Caco-2 (cell line): ENCODE results near the gene MC1R. TPM values are rescaled to one million over a fixed set of nuclear protein-coding genes. Genes with fewer than 3 reads are reported as not detected.

Experiments used
- BruUV-seq: library from RNA; stranded (reverse); fragments of 400-500 nt; replicated peaks from 2 replicates; lab custom pipeline; 2021; lab: Mats Ljungman, UMichigan
- CTCF ChIA-PET: fragments of 300-600 bp; sonication (Branson Sonifier 250); formaldehyde crosslinking; loops from one replicate; lab custom pipeline; 2022; ENCODE audit warnings: antibody characterized with exemption; lab: Charles Lee
- POLR2A ChIA-PET: fragments of 300-600 bp; sonication (Branson Sonifier 250); formaldehyde crosslinking; loops from one replicate; lab custom pipeline; 2022; ENCODE audit warnings: antibody characterized with exemption; lab: Charles Lee
- DNase-seq, 2 experiments: peaks; one replicate each; pipeline versions ENCODE4 v3.0.0 to v3.0.0-alpha.2; 2020 to 2022
- H3K27me3 ChIP-seq: replicated peaks from 2 replicates; pipeline ENCODE4 v1.6.0; 2011; ENCODE audit warnings: low read length; ENCODE audit not compliant: control insufficient read depth, insufficient read depth
- H3K36me3 ChIP-seq: 2 replicates; pipeline ENCODE4 v1.5.1; 2011; ENCODE audit warnings: low read length; ENCODE audit not compliant: control insufficient read depth, insufficient read depth
- H3K4me1 ChIP-seq: fragments of 250-450 bp; sonication (Bioruptor Pico); 2 replicates; pipeline ENCODE4 v1.5.1; 2020; ENCODE audit warnings: mild to moderate bottlenecking
- H3K4me3 ChIP-seq: 2 replicates; pipeline ENCODE4 v1.5.1; 2011; ENCODE audit warnings: low read depth, mild to moderate bottlenecking, control low read depth, low read length
- H3K9me3 ChIP-seq: fragments of 250-450 bp; sonication (Bioruptor Pico); 2 replicates; pipeline ENCODE4 v1.5.1; 2020; ENCODE audit warnings: mild to moderate bottlenecking, moderate library complexity
- H3K27ac Mint-ChIP-seq: one replicate; pipeline ENCODE4 v1.8.0; 2022; ENCODE audit warnings: mixed read lengths; ENCODE audit not compliant: unreplicated experiment
- H3K27me3 Mint-ChIP-seq: one replicate; pipeline ENCODE4 v1.8.0; 2022; ENCODE audit warnings: mixed read lengths; ENCODE audit not compliant: insufficient read depth, unreplicated experiment
- H3K36me3 Mint-ChIP-seq: one replicate; pipeline ENCODE4 v1.8.0; 2022; ENCODE audit warnings: mild to moderate bottlenecking, mixed read lengths; ENCODE audit not compliant: insufficient read depth, unreplicated experiment
- H3K4me1 Mint-ChIP-seq: one replicate; pipeline ENCODE4 v1.8.0; 2022; ENCODE audit warnings: low read depth, mixed read lengths; ENCODE audit not compliant: unreplicated experiment
- H3K4me3 Mint-ChIP-seq: one replicate; pipeline ENCODE4 v1.8.0; 2022; ENCODE audit warnings: mild to moderate bottlenecking, moderate library complexity, mixed read lengths; ENCODE audit not compliant: unreplicated experiment
- H3K9me3 Mint-ChIP-seq: one replicate; pipeline ENCODE4 v1.8.0; 2022; ENCODE audit warnings: mixed read lengths; ENCODE audit not compliant: unreplicated experiment
- CTCF ChIP-seq, 2 experiments: fragments of 200-600 bp in 1 of 2; IDR thresholded peaks; 1 replicate in 1 of 2; 2 replicates in 1 of 2; pipeline versions ENCODE4 v1.5.1 to v1.8.0; 2011 to 2022; ENCODE audit warnings: antibody characterized with exemption in 1 of 2, control low read depth in 1 of 2, inconsistent platforms in 1 of 2, low read depth in 1 of 2, low read length in 1 of 2, mild to moderate bottlenecking in 1 of 2, moderate library complexity in 1 of 2; ENCODE audit not compliant: insufficient read depth in 1 of 2, severe bottlenecking in 1 of 2, unreplicated experiment in 1 of 2
- intact Hi-C: fragments of 100-400 bp; cut with micrococcal nuclease; formaldehyde crosslinking; loops from one replicate; pipeline ENCODE4 v1.10.0; 2022; ENCODE audit not compliant: unreplicated experiment
- total RNA-seq: library from RNA; stranded (reverse); gene quantifications from 2 replicates; pipeline ENCODE4 v1.2.3, GENCODE V29; 2022

The MC1R gene
- total RNA-seq, 1 experiment from 2014 or later, result 6.5 TPM

GRCh38 chr16:89960966-89961365, 42.3 kb downstream of the MC1R start:
- Mint-ChIP-seq H3K4me1 (no peaks in the 10 kb centered on the region), H3K27me3 (no peaks in the 10 kb centered on the region), H3K4me3 (no peak overlapping the region), H3K9me3 (no peaks in the 10 kb centered on the region), H3K36me3 (peaks cover 30% of the 10 kb centered on the region), H3K27ac (no peak overlapping the region)
- no peak for TF ChIP-seq CTCF (IDR thresholded peaks at IDR 0.05; ENCODE audit: insufficient read depth in 1 of 2, low read depth in 1 of 2, low read length in 1 of 2, severe bottlenecking in 1 of 2, unreplicated experiment in 1 of 2)
- CTCF ChIA-PET, result no interaction called here
- BruUV-seq, result no TSS peak
- DNase-seq, result no peak
- intact Hi-C loops, result no loop called here
- no peaks in the 10 kb centered on the region for H3K9me3 ChIP-seq
- H3K4me3 ChIP-seq, result no peak overlapping the region
- no peaks in the 10 kb centered on the region for H3K27me3 ChIP-seq
- no peaks in the 10 kb centered on the region for H3K4me1 ChIP-seq
- peaks cover 4% of the 10 kb centered on the region for H3K36me3 ChIP-seq
- POLR2A ChIA-PET, result no interaction called here

GRCh38 chr16:89961920-89962319, 43.3 kb downstream of the MC1R start:
- no peaks in the 10 kb centered on the region for H3K4me1 ChIP-seq
- peaks cover 4% of the 10 kb centered on the region for H3K36me3 ChIP-seq
- POLR2A ChIA-PET, result no interaction called here
- no peaks in the 10 kb centered on the region for H3K9me3 Mint-ChIP-seq
- H3K36me3 Mint-ChIP-seq, result peaks cover 23% of the 10 kb centered on the region
- H3K4me1 Mint-ChIP-seq, result no peaks in the 10 kb centered on the region
- no peak for TF ChIP-seq CTCF (IDR thresholded peaks at IDR 0.05; ENCODE audit: insufficient read depth in 1 of 2, low read depth in 1 of 2, low read length in 1 of 2, severe bottlenecking in 1 of 2, unreplicated experiment in 1 of 2)
- BruUV-seq, result no TSS peak
- no peaks in the 10 kb centered on the region for H3K27me3 Mint-ChIP-seq
- intact Hi-C loops, result no loop called here
- CTCF ChIA-PET, result no interaction called here
- no peak overlapping the region for H3K4me3 Mint-ChIP-seq
- DNase-seq, result no peak
- no peaks in the 10 kb centered on the region for H3K9me3 ChIP-seq
- no peak overlapping the region for H3K27ac Mint-ChIP-seq
- H3K27me3 ChIP-seq, result no peaks in the 10 kb centered on the region
- H3K4me3 ChIP-seq, result no peak overlapping the region

- Histone ChIP-seq H3K4me1 (no peaks in the 10 kb centered on the region), H3K4me3 (no peak overlapping the region), H3K36me3 (peaks cover 5% of the 10 kb centered on the region), H3K9me3 (no peaks in the 10 kb centered on the region), H3K27me3 (no peaks in the 10 kb centered on the region)
- no peak for DNase-seq
- Mint-ChIP-seq H3K27me3 (no peaks in the 10 kb centered on the region), H3K27ac (no peak overlapping the region), H3K36me3 (peaks cover 13% of the 10 kb centered on the region), H3K9me3 (no peaks in the 10 kb centered on the region), H3K4me3 (no peak overlapping the region), H3K4me1 (no peaks in the 10 kb centered on the region)
- BruUV-seq, result no TSS peak
- TF ChIP-seq CTCF (IDR thresholded peaks at IDR 0.05; ENCODE audit: insufficient read depth in 1 of 2, low read depth in 1 of 2, low read length in 1 of 2, severe bottlenecking in 1 of 2, unreplicated experiment in 1 of 2), result no peak
- intact Hi-C loops, result no loop called here
- ChIA-PET POLR2A (no interaction called here), CTCF (no interaction called here)
Observed at GRCh38 chr16:89962754-89963498, 44.3 kb downstream of the MC1R start.
